ENCODE data around the gene UQCC2. TPM values are rescaled to one million over a fixed set of nuclear protein-coding genes. Genes with fewer than 3 reads are reported as not detected.

UQCC2 gene
- total RNA-seq, 1 donor from 2014 or later, result 2.6 TPM

DNA sequence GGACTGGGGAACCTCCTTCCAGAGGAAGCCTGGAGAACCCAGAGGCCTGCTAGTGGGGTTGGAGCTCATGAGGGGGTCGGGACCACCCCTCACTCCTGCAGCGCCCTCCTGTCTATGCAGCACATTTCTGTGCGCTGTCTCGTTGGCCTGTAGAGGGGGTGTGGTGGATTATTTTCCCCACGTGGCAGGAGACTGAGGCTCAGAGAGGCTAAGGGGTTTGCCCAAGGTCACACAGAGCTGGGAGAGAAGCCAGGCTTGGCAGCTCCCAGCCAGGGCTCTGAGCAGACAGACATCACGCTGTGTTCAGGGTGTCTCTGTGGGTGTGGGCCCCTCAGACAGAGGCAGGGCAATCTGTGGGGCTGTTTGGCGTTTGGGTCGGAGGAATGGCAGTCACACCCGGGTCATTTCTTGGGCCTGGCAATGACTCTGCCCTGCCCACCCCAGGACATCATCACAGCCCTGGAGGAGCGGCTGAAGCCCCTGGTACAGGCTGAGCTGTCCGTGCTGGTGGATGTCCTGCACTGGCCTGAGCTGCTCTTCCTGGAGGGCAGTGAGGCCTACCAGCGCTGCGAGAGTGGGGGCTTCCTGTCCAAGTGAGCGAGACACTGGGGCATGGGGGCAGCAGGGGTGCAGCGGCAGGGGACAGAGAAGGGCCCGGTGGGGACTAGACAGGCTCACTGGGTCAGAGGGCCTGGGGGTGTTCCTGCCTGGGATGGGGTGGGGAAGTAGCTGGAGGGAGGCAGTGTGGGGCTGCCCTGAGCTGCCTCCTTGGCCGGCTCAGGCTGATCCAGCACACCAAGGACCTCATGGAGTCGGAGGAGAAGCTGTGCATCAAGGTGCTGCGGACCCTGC, 27.7 kb downstream of the UQCC2 start:
- Histone ChIP-seq H3K36me3 (peaks cover 0 to 6% of the 10 kb centered on the region in 2 donors), H3K27me3 (no peaks in the 10 kb centered on the region), H3K4me3 (no peak overlapping the region), H3K4me1 (no peaks in the 10 kb centered on the region), H3K9me3 (no peaks in the 10 kb centered on the region), H3K27ac (no peak overlapping the region)
- TF ChIP-seq, protein P1, sequence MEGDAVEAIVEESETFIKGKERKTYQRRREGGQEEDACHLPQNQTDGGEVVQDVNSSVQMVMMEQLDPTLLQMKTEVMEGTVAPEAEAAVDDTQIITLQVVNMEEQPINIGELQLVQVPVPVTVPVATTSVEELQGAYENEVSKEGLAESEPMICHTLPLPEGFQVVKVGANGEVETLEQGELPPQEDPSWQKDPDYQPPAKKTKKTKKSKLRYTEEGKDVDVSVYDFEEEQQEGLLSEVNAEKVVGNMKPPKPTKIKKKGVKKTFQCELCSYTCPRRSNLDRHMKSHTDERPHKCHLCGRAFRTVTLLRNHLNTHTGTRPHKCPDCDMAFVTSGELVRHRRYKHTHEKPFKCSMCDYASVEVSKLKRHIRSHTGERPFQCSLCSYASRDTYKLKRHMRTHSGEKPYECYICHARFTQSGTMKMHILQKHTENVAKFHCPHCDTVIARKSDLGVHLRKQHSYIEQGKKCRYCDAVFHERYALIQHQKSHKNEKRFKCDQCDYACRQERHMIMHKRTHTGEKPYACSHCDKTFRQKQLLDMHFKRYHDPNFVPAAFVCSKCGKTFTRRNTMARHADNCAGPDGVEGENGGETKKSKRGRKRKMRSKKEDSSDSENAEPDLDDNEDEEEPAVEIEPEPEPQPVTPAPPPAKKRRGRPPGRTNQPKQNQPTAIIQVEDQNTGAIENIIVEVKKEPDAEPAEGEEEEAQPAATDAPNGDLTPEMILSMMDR (IDR thresholded peaks at IDR 0.05), result no peak
- intact Hi-C loops (cut with DNase I), result no loop called here
- DNase-seq (ENCODE audit: low spot score in 2 of 2), result no peak

DNA sequence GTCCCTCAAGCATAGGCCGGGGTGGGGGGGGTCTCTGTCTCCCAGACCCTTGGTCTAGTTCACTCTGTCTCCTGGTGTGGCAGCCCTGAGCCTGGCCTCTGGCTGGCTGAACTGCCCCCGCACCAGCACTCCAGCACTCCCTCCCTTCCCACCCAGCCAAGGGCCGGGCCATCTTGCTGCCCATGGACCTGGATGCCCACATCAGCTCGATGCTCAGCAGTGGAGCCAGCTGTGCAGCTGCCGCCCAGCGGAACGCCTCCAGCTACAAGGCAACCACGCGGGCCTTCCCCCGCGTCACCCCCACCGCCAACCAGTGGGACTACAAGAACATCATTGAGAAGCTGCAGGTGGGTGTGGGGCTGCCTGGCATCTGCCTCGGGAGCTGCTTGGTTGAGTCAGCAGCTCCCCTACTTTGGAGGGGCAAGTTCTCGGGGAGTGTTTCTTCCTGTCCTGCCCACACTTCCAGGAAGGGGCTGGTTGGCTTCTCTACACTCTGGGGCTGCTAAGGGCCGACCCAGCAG, 28.4 kb downstream of the UQCC2 start:
- H3K27me3 ChIP-seq, result no peaks in the 10 kb centered on the region
- TF ChIP-seq, protein P1 (IDR thresholded peaks at IDR 0.05), result no peak
- no peaks in the 10 kb centered on the region for H3K36me3 ChIP-seq
- H3K4me3 ChIP-seq, result no peak overlapping the region
- H3K27ac ChIP-seq, result no peak overlapping the region
- no peak for DNase-seq (ENCODE audit: low spot score in 2 of 2)
- intact Hi-C loops (cut with DNase I), result no loop called here
- no peaks in the 10 kb centered on the region for H3K4me1 ChIP-seq
- H3K9me3 ChIP-seq, result no peaks in the 10 kb centered on the region

DNA sequence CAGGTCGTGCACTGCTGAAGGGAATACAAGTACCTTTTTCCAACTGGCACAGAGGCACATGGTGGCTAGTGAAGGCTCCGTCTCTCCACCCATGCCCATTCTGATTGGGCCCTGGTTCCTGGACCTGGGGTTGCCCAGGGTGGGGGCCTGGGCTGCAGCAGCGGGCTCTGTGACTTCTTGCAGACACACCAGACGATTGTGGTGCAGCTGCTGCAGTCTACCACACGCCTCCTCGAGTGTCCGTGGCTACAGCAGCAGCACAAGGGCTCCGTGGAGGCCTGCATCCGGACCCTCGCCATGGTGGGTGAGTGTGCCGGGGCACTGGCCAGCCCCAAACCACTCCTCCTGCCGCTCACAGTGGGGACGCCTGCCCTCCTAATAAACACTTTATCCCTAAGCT, 29.2 kb downstream of the UQCC2 start:
- no peaks in the 10 kb centered on the region for H3K9me3 ChIP-seq
- no peaks in the 10 kb centered on the region for H3K36me3 ChIP-seq
- no peak overlapping the region for H3K27ac ChIP-seq

DNA sequence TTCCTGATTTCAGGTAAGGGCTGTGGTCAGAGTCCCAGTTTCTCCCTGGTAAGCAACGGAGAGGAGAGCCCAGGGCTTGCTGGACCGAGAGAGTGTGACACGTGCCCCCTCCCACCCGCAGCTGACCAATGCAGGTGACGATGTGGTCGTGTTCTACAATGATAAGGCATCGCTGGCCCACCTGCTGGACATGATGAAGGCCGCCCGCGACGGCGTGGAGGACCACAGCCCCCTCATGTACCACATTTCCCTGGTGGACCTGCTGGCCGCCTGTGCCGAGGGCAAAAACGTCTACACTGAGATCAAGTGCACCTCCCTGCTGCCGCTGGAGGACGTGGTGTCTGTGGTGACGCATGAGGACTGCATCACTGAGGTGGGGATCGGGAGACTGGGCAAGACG, 31.7 kb downstream of the UQCC2 start:
- no peaks in the 10 kb centered on the region for H3K27me3 ChIP-seq
- TF ChIP-seq, protein P1 (IDR thresholded peaks at IDR 0.05), result no peak
- no peaks in the 10 kb centered on the region for H3K36me3 ChIP-seq
- H3K27ac ChIP-seq, result no peak overlapping the region
- no peak overlapping the region for H3K4me3 ChIP-seq
- no peaks in the 10 kb centered on the region for H3K9me3 ChIP-seq
- intact Hi-C loops (cut with DNase I), result no loop called here
- no peak for DNase-seq (ENCODE audit: low spot score in 2 of 2)
- H3K4me1 ChIP-seq, result no peaks in the 10 kb centered on the region

More for the DNA sequence above, 29.2 kb downstream of the UQCC2 start:
- Histone ChIP-seq H3K4me3 (no peak overlapping the region), H3K4me1 (no peaks in the 10 kb centered on the region), H3K27me3 (no peaks in the 10 kb centered on the region)
- TF ChIP-seq, protein P1 (IDR thresholded peaks at IDR 0.05), result no peak
- no peak for DNase-seq (ENCODE audit: low spot score in 2 of 2)
- intact Hi-C loops (cut with DNase I), result no loop called here

DNA sequence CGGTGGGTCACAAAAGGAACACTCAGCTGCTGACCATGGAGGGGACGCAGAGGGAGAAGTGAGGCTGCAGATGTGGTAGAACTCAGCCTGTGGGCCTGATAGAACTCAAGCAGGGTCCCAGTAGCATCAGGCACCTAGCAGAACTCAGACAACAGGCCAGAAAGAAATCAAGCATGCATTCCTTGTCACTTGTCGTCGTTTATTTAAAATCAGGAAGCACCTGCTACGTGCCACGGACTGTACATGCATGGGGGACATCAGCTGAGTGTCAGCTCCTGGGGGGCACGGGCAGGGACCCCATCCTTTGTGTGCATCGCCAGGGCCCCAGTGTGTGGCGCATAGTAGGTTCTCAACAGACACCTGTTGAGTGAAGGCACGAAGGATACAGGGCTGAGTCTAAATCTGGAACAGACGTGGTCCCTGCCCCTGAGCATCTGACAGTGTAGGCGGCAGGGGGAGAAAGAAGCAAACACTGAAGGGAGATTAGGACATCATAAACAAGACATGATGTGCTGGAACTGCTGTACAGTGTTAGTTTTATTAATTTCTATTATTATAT, 32.5 kb downstream of the UQCC2 start:
- no peak overlapping the region for H3K4me3 ChIP-seq
- TF ChIP-seq, protein P1 (IDR thresholded peaks at IDR 0.05), result no peak
- DNase-seq (ENCODE audit: low spot score in 2 of 2), result no peak
- H3K27me3 ChIP-seq, result no peaks in the 10 kb centered on the region
- no peaks in the 10 kb centered on the region for H3K4me1 ChIP-seq
- H3K27ac ChIP-seq, result no peak overlapping the region
- intact Hi-C loops (cut with DNase I), result no loop called here
- H3K9me3 ChIP-seq, result no peaks in the 10 kb centered on the region
- H3K36me3 ChIP-seq, result no peaks in the 10 kb centered on the region

Data from ascending aorta (tissue), 2 donors.